GM18499 (cell line): ENCODE results near the gene PPM1L.
"Not testable (repeated sequence)": the region's sequence is repeated elsewhere in the genome, so short reads cannot be mapped to it uniquely, and the experiment has no call there.

ENCODE experiments used
- ATAC-seq: cut with Tn5 transposase; IDR thresholded peaks from one replicate; pipeline ENCODE4 v1.9.1; 2021; ENCODE audit warnings: moderate number of reproducible peaks; ENCODE audit not compliant: insufficient read depth, unreplicated experiment

PPM1L gene

DNA sequence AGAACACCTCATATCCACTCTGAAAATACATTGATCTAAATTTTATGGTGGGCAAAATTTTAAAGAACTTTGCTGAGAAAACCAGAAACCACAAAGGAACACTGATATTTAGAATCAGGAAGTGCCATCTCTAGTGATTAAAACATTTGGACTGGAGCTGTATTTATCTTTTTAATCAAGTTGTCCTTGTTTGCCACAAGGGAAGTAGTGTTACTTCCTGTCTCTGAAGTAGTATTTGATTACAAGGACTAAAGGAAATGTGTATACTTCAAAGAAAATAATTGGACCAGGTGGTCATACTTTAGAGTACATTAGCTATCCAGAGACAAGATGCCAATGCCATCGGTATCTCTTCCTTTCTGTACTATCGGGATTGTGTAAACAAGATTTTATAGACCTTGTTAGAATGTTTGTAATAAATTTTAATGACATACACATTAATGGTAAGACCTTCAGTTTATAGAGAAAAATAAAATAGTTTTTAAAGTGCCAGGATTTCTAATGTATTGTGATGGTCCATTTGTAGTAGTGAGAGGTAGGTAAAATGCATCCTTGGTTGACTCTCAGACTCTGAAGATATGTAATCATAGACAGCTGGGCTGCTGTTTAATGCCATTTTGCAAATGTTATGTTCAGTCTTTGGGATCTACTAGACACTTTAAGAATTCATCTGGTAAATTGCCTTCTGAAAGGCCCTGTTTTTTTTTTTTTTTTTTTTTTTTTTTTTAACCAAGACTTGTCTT lies 217.2 kb downstream of the PPM1L start:
- no peak for ATAC-seq

DNA sequence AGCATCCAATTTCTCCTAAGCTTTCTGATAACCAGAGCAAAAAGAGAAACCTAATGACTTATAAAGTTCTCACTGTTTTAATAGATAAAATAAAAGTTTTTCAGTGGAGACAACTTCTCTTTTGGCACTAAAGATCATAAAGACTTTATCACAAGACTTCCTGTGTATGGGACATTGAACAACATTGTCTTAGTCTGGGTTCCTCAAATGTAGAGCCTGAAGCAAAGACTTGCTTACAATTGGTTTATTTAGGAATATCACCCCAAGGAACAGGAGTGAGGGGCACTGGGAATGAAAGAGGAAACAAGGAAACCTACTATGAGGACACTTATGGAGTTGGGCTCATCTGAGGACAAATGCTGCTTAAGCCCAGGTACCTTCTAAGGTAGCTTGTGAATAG lies 221.7 kb downstream of the PPM1L start:
- no peak for ATAC-seq

DNA sequence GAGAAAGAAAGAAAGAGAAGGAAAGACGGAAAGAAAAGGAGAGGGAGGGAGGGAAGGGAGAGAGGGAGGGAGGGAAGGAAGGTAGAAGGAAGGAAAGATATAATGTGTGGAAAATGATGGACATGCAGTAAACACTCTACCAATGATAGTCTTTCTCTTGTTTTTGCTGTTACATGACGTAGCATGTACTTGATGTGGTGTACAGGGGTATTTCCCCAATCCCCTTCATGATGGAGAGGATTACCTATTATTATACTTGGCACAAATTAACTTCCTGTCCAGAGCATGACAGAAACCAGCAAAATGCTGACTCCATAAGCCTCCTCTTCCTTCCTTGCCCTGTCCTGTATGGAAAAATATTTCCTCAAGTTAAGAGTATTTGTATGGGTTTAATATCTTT lies 224.7 kb downstream of the PPM1L start:
- no peak for ATAC-seq

DNA sequence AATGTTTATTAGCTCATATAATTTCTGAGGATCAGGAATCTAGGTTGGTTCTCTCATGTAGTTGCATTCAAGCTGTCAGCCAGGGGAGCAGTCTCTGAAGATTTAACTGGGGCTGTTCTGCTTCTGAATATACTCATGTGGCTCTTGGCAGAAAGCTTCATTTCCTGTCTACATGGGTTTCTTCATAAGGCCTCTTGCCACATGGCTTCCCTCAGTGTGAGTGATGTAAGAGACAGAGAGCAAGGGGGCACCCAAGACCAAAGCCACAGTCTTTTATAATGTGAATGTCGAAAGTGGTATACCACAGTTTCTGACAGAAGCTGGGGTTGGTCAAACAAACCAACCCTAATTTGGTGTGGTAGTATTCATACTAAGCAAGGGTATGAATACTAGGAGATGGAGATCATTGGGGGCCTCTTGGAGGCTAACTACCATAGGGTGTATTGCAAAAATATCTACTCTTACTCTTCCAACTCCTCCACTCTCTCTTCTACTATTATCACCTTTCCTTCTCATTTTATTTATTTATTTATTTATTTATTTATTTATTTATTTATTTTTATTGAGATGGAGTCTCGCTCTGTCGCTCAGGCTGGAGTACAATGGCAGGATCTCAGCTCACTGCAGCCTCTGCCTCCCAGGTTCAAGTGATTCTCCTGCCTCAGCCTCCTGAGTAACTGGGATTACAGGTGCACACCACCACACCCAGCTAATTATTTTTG lies 225.3 kb downstream of the PPM1L start:
- no peak for ATAC-seq

DNA sequence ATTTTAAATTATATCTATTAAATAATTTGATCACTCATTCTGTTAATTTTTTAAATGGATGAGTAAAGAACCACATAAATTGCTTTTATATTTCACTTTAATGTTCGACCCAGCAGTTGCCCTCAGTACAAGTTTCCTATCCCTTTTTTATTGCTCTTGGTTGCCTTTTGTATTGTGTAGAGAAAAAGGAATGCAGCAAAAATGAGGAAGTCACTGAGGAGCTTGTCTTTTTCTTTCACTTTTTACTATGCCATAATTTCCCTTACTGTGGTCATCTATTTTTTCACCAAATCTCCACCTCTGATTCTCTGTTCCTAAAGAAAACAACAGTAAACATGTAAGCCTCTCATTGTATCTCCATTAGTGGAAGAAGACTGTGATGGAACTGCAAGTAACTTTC lies 226.5 kb downstream of the PPM1L start:
- peak; percentile 35 for ATAC-seq

DNA sequence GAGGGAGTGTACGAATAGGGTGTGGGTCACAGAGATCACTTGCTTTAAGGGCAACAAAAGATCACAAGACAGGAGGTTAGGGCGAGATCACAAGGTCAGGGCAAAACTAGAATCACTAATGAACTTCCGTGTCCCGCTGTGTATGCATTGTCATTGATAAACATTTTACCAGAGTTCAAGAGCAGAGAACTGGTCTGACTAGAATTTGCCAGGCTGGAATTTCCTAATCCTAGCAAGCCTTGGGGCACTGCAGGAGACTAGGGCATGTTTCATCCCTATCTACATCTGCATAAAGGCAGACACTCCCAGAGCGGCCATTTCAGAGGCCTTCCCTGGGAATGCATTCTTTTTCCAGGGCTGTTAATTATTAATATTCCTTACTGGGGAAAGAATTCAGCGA lies 227.9 kb downstream of the PPM1L start:
- not testable (repeated sequence) for ATAC-seq

DNA sequence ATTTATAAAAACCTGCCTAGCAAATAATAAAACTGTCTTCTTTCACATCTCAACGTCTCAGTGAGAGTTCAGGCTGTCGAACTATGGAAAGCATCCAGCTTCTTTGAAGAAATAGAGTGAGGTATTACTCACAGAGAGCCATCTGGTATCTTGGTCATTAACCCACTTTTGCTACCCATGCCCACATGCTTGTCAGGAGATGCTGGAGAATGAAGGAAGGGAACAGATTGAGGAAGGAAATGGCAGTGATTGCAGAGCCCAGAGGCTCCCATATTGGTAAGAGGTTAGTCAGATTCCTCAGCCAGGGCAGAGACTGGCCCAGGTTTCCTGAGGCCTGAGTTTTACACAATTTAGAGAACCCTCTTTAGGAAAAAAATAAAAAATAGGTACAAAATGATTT lies 230.0 kb downstream of the PPM1L start:
- ATAC-seq: no peak

DNA sequence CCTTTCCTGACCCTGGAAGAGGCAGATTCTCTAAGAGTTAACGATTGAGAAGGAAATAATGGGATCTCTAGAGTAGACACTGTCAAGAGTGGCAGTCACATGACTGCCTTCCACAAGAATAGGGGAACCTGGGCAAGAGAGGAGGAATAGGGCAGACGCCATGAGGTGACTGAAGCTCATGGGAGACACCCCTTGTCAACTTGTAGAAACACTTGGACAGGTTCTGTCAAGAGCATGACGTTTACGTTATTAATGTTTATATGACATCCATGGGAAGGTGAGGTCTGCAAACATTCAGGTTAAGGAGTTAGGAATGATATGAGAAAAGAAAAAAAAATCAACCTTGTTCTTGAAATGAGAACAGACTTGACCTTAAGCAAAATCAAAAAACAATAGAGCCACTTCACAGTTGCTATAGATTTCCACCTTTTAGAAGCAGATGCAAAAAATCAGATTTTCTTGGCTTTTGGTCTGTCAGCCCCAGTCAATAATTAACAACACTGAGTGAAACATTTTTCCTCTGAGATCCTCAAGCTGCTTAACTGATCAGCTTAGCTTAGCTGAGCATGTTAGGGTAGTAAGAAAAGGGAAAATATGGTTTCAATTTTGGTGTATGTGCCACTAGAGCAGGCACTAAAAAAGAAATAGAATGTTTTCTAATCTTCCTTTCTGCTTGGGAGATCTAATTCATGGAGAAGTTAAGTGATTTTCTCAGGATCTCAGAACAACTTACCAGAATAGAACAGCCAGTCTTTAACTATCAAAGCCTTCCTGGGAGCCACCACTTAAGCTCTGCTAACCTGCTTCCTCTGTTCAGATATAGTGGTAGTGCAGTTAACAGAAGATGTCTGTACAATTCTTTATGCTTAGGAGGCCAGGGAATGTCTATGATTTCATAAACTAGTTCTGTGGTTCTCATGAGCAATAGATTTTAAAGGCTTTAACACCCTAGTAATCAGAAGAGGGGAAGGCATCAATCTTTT lies 232.2 kb downstream of the PPM1L start:
- ATAC-seq: no peak

DNA sequence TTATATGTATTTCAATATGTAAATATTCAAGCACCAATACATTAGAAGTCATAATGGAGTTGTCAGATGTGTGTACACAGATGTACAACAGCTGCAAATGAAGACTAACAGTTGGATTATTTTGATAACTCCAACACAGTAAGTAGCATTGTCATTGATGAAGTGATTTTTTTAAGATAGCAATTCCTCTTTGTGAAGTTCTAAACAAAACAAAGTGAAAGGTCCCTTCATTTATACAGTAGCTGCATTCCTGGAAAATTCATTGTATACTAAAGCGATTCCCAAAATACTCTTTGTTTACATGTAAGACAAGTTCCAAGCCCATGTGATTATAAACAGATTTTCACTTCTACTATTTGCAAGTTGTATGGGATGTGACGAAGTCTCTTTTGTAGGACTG lies 234.4 kb downstream of the PPM1L start:
- no peak for ATAC-seq

DNA sequence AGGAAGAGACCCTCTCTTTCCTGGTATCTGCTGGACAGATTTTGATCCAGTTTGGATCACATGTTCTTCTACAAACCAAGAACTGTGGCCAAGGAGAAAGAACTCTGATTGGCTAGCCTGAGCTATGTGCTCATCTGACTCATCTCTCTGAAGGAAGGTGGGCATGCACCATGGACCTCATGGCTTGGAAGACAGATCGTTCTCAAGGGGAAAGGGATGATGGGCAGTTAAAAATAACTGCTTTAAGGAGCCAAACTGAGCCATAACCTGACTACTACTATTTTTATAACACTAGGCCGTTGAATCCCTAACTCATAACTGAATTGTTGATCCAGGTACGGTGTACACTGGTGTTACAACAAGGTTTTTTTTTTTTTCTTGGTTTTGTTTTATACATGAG lies 236.7 kb downstream of the PPM1L start:
- no peak for ATAC-seq

DNA sequence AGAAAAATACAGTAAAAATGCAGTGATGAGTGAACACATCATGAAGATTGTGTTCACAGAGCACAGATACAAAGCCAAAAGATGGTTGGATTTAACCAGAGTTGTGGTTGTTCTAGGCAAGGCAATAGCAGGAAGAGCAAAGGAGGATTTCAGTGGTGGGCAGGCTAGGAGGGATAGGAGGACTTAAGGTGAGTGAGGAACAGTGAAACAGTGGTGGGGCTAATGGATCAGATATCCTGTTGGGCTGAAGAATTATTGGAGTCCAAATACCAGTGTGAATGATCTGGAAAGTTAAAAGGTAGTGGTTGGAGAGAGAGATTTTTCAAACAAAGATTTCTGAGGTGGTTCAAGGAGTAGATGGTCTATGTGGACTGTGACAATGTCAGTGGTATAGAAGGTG lies 240.8 kb downstream of the PPM1L start:
- no peak for ATAC-seq

DNA sequence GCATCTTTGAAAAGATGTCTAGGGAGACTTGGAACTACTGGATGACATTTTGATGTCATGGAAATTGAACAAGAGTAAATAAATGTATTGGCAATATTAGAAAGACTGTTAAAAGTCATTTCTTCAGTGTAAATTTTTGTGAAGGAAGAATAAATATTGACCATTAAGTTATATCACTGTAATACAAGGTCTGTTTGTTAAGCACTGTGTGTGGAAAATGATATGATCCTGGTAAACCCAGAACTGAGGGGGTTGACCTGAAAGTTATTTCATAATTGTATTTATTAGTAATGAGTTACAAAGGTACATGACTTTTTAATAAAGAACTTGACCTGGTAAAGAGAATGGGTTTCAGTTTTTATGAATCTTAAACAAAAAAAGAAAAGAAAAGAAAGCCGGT lies 242.6 kb downstream of the PPM1L start:
- no peak for ATAC-seq

DNA sequence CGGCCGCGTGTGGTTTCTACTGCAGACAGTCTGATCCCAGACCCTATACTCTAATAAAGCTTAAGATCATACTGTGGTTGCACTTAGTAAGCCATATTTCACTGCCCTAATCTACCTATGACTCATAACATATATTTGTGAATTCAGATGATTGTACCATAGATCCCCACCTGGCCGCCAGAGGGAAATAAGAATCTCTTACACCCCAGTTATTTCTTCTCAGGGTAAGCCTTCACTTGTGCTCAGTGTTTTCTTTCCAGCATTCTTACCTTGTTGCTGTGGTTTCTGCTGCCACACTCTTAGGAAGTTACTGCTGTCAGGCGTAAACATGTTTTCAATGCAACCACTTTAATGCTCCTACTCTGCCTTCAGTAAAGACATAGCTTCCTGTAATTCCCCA lies 243.2 kb downstream of the PPM1L start:
- no peak for ATAC-seq

DNA sequence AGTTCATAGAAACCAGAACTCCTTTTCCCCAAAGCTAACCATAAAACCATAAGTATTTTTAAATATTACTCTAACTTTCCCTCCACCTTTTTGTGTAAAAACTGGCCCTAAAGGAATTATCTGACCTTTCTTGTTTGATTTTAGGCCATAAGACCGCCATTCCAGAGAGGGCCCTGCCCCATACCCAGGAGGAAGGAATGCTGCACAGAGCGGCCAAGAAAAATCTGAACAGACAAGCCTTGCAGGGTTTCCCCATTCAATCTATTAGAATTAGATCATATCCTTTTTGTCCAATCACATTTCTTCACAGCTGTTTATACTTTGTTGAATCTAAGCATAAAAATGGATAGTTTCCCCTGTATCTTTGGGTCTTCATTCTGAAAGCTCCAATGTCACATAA lies 252.1 kb downstream of the PPM1L start:
- no peak for ATAC-seq

DNA sequence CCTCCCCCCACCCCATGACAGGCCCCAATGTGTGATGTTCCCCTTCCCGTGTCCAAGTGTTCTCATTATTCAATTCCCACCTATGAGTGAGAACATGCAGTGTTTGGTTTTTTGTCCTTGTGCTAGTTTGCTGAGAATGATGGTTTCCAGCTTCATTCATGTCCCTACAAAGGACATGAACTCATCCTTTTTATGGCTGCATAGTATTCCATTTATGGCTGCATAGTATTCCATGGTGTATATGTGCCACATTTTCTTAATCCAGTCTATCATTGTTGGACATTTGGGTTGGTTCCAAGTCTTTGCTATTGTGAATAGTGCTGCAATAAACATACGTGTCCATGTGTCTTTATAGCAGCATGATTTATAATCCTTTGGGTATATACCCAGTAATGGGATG lies 254.1 kb downstream of the PPM1L start:
- ATAC-seq: not testable (repeated sequence)

DNA sequence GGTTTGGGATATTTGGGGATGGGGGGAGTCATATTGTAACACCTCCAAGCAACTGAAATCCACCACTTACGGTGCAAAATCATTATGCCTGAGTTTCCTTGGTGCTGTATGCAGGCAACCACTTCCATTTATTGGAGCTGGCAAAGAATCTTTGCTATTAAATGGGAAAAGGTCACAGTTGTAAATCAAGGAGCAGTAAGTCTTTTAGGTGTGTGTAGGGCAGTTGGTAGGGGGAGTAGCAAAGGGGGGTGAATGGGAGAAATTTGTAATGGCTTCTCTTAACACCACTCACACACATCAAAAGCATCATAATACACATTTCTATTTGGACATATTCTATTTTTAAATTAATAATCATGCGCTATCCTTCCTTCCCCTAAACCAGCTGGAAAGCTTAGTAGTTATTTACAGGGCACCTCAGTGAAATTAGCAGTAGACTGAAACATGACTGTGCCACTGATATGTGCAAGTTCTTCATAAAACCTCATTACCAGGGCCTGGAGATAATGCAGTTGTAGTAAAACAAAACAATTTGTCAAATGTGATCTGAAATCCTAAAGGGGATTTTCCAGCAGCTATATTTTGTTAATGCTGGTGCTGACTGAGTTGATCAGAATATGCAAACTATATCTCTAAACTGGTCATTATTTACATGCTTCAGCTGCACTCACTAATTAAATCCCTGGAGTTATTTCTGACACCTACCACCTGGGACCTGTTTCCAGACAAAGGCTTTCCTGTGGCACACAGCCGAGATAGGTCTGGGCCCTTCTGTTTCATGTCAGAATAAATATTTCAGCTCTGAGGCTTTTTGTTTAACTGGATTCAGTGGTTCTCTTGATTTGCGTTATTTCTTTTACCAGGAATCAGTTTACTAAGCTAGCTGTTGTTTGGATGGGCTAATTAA lies 259.1 kb downstream of the PPM1L start:
- no peak for ATAC-seq

DNA sequence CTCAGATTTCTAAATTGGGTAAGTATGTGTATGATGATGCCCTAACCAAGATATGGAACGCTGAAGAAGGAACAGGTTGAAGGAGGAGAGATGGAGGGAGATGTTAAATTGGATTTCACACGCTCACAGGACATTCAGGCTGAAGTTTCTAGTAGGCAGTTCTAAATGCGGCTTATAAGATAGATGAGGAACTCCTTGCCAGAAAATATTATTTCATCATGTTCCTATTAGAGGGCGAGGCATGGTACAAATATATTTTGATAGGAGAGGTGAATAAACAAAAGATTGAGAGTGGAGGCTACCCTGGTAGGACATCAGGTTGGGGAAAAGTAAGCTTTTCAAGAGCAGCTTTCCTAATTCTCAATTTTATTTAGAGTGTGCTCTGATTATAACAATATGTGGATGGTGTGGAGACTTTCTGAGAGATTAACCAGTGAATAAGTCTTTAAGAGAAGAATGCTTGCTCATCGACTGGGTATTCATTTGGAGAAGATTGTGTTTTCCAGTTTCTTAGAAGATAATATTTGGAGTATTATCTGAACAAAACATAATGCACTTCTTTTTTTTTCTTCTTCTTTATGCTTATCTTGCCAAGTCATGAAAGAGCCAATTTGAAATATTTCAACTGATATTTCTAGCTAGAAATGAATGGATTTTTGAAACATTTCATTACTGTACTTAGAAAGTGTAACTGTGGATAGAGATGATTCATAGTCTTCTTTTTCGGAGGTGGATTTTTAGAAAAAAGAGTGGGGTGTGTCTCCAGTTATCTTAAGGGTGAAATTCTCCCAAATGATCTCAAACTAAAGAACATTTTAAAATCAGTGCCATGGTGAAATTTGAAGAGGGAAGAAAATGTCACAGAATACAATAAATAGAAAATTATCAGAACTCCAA lies 260.6 kb downstream of the PPM1L start:
- ATAC-seq: no peak

DNA sequence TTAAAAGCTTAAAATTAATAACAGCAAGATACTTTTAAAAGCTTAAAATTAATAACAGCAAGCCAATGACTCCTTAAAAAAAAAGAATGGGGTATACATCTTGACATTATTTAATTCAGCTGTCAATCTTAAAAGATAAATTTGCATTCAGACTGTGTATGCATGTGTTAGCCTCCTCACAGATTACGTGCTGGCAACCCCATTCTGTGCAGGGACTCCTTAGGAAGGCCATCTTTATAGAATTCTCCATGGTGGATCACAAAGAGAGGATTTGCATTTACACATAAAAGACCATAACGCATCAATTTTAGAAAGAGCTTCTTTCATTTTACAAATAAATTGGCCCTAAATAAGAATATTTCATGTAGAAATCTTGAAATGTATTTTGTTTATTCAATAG lies 261.9 kb downstream of the PPM1L start:
- no peak for ATAC-seq

DNA sequence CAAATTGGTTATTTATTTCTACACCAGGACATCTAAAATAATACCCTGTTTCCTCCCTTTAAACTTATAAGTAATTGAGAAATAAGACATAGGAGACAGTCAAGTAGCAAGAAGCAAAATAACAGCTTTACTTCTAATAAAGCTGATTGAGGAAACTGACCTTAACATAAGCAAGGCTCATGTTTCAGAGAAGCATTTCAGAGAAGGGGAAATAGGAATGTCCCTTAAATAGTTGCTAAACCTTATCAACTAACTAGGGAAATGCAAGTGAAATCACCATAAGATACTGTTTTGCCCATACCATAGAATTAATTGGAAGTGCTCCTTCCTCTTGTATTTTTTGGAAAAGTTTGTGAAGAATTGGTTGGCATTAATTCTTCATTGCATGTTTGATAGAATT lies 264.2 kb downstream of the PPM1L start:
- ATAC-seq: no peak
